ENCODE data around the gene SFMBT1.

The SFMBT1 gene

GRCh38 chr3:52879090-52879489 is 166.8 kb downstream of the SFMBT1 start:
- ATAC-seq (ENCODE audit: insufficient read depth, low read depth) (no peak), DNase-seq (no peak)
- Histone ChIP-seq H3K27ac (ENCODE audit: low read length) (no peak overlapping the region), H2AFZ (ENCODE audit: low read depth, low read length) (no peak overlapping the region), H3K79me2 (ENCODE audit: insufficient read depth, low read length) (peaks cover 7% of the 10 kb centered on the region; the same call in 1 of the 2 replicates), H3K4me1 (ENCODE audit: insufficient read depth, low read length) (peaks cover 3% of the 10 kb centered on the region; the same call in 1 of the 2 replicates), H3K36me3 (ENCODE audit: insufficient read depth, low read length) (no peaks in the 10 kb centered on the region), H4K20me1 (ENCODE audit: insufficient read depth, low read length) (peaks cover 13% of the 10 kb centered on the region), H3K4me2 (ENCODE audit: insufficient read depth, low read length) (no peak overlapping the region), H3K4me3 (ENCODE audit: low read depth in 1 of 2, low read length in 2 of 2) (no peak overlapping the region), H3K9me3 (ENCODE audit: insufficient read depth, low read length, severe bottlenecking) (no peaks in the 10 kb centered on the region), H3K27me3 (ENCODE audit: insufficient read depth, low read length, poor library complexity) (no peaks in the 10 kb centered on the region), H3K9ac (ENCODE audit: low read depth, low read length) (no peak overlapping the region)
- TF ChIP-seq EZH2 (IDR thresholded peaks at IDR 0.05; ENCODE audit: borderline replicate concordance, low read depth, low read length, severe bottlenecking): no peak
- TF ChIP-seq CTCF (IDR thresholded peaks at IDR 0.05; ENCODE audit: borderline replicate concordance, extremely low read depth, low read length, poor library complexity, severe bottlenecking): no peak

- Histone ChIP-seq H3K9me3 (ENCODE audit: insufficient read depth, low read length, severe bottlenecking) (no peaks in the 10 kb centered on the region), H4K20me1 (ENCODE audit: insufficient read depth, low read length) (peaks cover 13% of the 10 kb centered on the region), H2AFZ (ENCODE audit: low read depth, low read length) (no peak overlapping the region), H3K27ac (ENCODE audit: low read length) (no peak overlapping the region), H3K4me2 (ENCODE audit: insufficient read depth, low read length) (no peak overlapping the region), H3K79me2 (ENCODE audit: insufficient read depth, low read length) (peaks cover 7% of the 10 kb centered on the region; the same call in 1 of the 2 replicates), H3K36me3 (ENCODE audit: insufficient read depth, low read length) (no peaks in the 10 kb centered on the region), H3K27me3 (ENCODE audit: insufficient read depth, low read length, poor library complexity) (no peaks in the 10 kb centered on the region), H3K4me1 (ENCODE audit: insufficient read depth, low read length) (peaks cover 8% of the 10 kb centered on the region; the same call in 1 of the 2 replicates), H3K4me3 (ENCODE audit: low read depth in 1 of 2, low read length in 2 of 2) (no peak overlapping the region), H3K9ac (ENCODE audit: low read depth, low read length) (no peak overlapping the region)
- DNase-seq: no peak
- TF ChIP-seq EZH2 (IDR thresholded peaks at IDR 0.05; ENCODE audit: borderline replicate concordance, low read depth, low read length, severe bottlenecking) (no peak), CTCF (IDR thresholded peaks at IDR 0.05; ENCODE audit: borderline replicate concordance, extremely low read depth, low read length, poor library complexity, severe bottlenecking) (no peak)
- ATAC-seq (ENCODE audit: insufficient read depth, low read depth): no peak
Measured at GRCh38 chr3:52877085-52877484, 168.8 kb downstream of the SFMBT1 start.

GRCh38 chr3:52874864-52875587 is 170.8 kb downstream of the SFMBT1 start:
- Histone ChIP-seq H3K27ac (ENCODE audit: low read length) (no peak overlapping the region), H3K9me3 (ENCODE audit: insufficient read depth, low read length, severe bottlenecking) (no peaks in the 10 kb centered on the region), H4K20me1 (ENCODE audit: insufficient read depth, low read length) (peaks cover 16% of the 10 kb centered on the region), H3K9ac (ENCODE audit: low read depth, low read length) (no peak overlapping the region), H3K36me3 (ENCODE audit: insufficient read depth, low read length) (no peaks in the 10 kb centered on the region), H3K4me2 (ENCODE audit: insufficient read depth, low read length) (no peak overlapping the region), H2AFZ (ENCODE audit: low read depth, low read length) (no peak overlapping the region), H3K4me1 (ENCODE audit: insufficient read depth, low read length) (peaks cover 12% of the 10 kb centered on the region; the same call in 1 of the 2 replicates), H3K4me3 (ENCODE audit: low read depth in 1 of 2, low read length in 2 of 2) (no peak overlapping the region), H3K27me3 (ENCODE audit: insufficient read depth, low read length, poor library complexity) (no peaks in the 10 kb centered on the region), H3K79me2 (ENCODE audit: insufficient read depth, low read length) (peaks cover 7% of the 10 kb centered on the region; the same call in 1 of the 2 replicates)
- no peak for TF ChIP-seq EZH2 (IDR thresholded peaks at IDR 0.05; ENCODE audit: borderline replicate concordance, low read depth, low read length, severe bottlenecking)
- TF ChIP-seq CTCF (IDR thresholded peaks at IDR 0.05; ENCODE audit: borderline replicate concordance, extremely low read depth, low read length, poor library complexity, severe bottlenecking): no peak
- ATAC-seq (ENCODE audit: insufficient read depth, low read depth) (peak; percentile 85), DNase-seq (peak; percentile 44)

Data from DND-41 (cell line).